ENCODE results near the gene CHRM2. TPM values are rescaled to one million over a fixed set of nuclear protein-coding genes. Genes with fewer than 3 reads are reported as not detected.

Gene CHRM2
- total RNA-seq, 1 experiment from 2014 or later: not detected

DNA sequence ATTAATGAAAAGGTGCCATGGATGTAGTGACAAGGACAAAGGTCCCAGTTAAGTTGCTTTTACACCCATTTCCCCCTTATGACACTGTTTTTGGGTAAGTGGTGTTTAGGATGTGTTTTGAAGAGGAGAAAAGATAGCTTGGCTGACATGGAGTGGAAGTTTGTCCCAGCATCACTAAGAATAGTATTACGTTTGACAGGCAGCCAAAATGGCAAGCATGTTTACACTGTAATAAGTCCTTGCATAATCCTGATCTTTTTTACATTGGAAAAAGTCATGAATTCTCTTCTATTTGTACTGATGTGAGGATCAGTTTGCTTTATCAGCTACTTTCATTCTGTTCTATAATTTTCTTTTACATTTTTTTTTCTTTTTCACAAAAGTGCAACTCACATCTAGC is 137.8 kb downstream of the CHRM2 start:
- H3K27ac ChIP-seq (ENCODE audit: low read depth, low read length): no peak overlapping the region
- ATAC-seq (no peak), DNase-seq (ENCODE audit: low read depth, low spot score) (no peak)
- POLR2A ChIA-PET: no interaction called here
- intact Hi-C loops (cut with micrococcal nuclease): no loop called here
- no peaks in the 10 kb centered on the region for H4K20me1 ChIP-seq (ENCODE audit: insufficient read depth)
- no peak overlapping the region for H2AFZ ChIP-seq (ENCODE audit: low read depth, low read length, poor library complexity, severe bottlenecking)
- H3K4me3 ChIP-seq (replicated peaks in 1 of 2; ENCODE audit: low read depth in 1 of 2, low read length in 2 of 2): no peak overlapping the region
- TF ChIP-seq YY1 (IDR thresholded peaks at IDR 0.05; ENCODE audit: extremely low read depth, insufficient replicate concordance, low read depth, low read length) (no peak), TCF7L2 (IDR thresholded peaks at IDR 0.05; ENCODE audit: borderline replicate concordance, extremely low read depth, insufficient read depth, insufficient read length) (no peak), CEBPB (IDR thresholded peaks at IDR 0.05; ENCODE audit: low read depth) (no peak), EGR1 (IDR thresholded peaks at IDR 0.05; ENCODE audit: low read depth) (no peak)
- TF ChIP-seq, protein P1, sequence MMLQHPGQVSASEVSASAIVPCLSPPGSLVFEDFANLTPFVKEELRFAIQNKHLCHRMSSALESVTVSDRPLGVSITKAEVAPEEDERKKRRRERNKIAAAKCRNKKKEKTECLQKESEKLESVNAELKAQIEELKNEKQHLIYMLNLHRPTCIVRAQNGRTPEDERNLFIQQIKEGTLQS (IDR thresholded peaks at IDR 0.05): no peak
- CTCF ChIA-PET: no interaction called here
- H3K9ac ChIP-seq (ENCODE audit: low read length): no peak overlapping the region
- H3K4me1 ChIP-seq (ENCODE audit: control insufficient read depth in 1 of 2, insufficient read depth in 2 of 2, low read length in 2 of 2): no peaks in the 10 kb centered on the region
- H3K79me2 ChIP-seq (ENCODE audit: insufficient read depth, low read length): no peaks in the 10 kb centered on the region
- H3K36me3 ChIP-seq (ENCODE audit: control insufficient read depth in 1 of 2, insufficient read depth in 2 of 2, low read length in 2 of 2): no peaks in the 10 kb centered on the region
- RAD21 ChIA-PET (ENCODE audit: low non-redundant PET in 1 of 2, low total read pairs in 2 of 2, uncharacterized antibody in 2 of 2, unreplicated experiment in 2 of 2): no interaction called here
- H3K27me3 ChIP-seq (ENCODE audit: insufficient read depth, low read length): no peaks in the 10 kb centered on the region
- H3K9me2 ChIP-seq (ENCODE audit: insufficient read depth): no peaks in the 10 kb centered on the region
- BruUV-seq (replicated peaks): no TSS peak
- H3K4me2 ChIP-seq (ENCODE audit: low read length): no peak overlapping the region
- H3K9me3 ChIP-seq (ENCODE audit: control insufficient read depth in 1 of 2, insufficient read depth in 1 of 2, low read depth in 1 of 2, low read length in 2 of 2): peaks cover 8 to 12% of the 10 kb centered on the region in 2 experiments; a peak in 2 of 4 replicates

DNA sequence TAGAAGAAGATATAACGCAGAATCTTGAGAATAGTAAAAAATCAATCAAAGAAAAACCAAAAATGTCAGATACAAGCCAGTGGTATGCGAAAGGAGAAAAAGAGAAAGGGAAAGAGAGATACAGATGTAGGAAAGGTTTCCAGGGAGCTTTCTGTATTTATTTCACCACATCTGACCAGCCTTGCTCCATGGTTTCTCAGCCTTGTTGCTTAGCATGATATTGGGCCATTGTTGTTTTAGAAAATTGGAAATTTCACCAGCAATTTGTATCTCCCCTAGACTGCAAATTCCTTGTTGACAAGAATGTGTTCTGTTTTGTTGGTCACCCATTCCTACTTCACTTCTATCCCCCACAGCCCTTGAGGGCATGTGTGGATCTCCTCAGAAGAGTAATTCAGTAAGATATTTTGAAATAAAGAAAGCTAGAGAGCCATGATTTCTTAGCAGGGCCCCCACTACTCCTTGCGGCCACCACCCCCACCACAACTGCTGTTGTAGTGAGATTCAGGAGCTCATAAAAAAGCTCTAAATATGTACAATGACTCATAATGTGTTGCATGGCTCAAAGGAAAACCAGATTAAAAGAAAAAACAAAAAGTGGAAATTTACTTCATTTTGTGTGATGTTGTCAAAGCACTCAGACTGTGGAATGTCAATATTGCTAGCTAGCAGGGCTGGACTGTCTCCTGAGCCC is 138.7 kb downstream of the CHRM2 start:
- POLR2A ChIA-PET: no interaction called here
- RAD21 ChIA-PET (ENCODE audit: low non-redundant PET in 1 of 2, low total read pairs in 2 of 2, uncharacterized antibody in 2 of 2, unreplicated experiment in 2 of 2): no interaction called here
- H3K79me2 ChIP-seq (ENCODE audit: insufficient read depth, low read length): no peaks in the 10 kb centered on the region
- no peak overlapping the region for H3K4me2 ChIP-seq (ENCODE audit: low read length)
- no peaks in the 10 kb centered on the region for H4K20me1 ChIP-seq (ENCODE audit: insufficient read depth)
- no peak overlapping the region for H3K9ac ChIP-seq (ENCODE audit: low read length)
- H3K36me3 ChIP-seq (ENCODE audit: control insufficient read depth in 1 of 2, insufficient read depth in 2 of 2, low read length in 2 of 2): no peaks in the 10 kb centered on the region
- BruUV-seq (replicated peaks): no TSS peak
- ATAC-seq: no peak
- CTCF ChIA-PET: no interaction called here
- DNase-seq (ENCODE audit: low read depth, low spot score): no peak
- intact Hi-C loops (cut with micrococcal nuclease): no loop called here
- peaks cover 6 to 12% of the 10 kb centered on the region in 2 experiments; a peak in 2 of 4 replicates for H3K9me3 ChIP-seq (ENCODE audit: control insufficient read depth in 1 of 2, insufficient read depth in 1 of 2, low read depth in 1 of 2, low read length in 2 of 2)
- H3K27me3 ChIP-seq (ENCODE audit: insufficient read depth, low read length): no peaks in the 10 kb centered on the region
- H3K4me3 ChIP-seq (replicated peaks in 1 of 2; ENCODE audit: low read depth in 1 of 2, low read length in 2 of 2): no peak overlapping the region
- TF ChIP-seq CEBPB (IDR thresholded peaks at IDR 0.05; ENCODE audit: low read depth) (no peak), YY1 (IDR thresholded peaks at IDR 0.05; ENCODE audit: extremely low read depth, insufficient replicate concordance, low read depth, low read length) (no peak), POLR2A (IDR thresholded peaks at IDR 0.05; ENCODE audit: borderline replicate concordance, extremely low read depth, insufficient read depth, insufficient read length) (no peak), FOSL1 (IDR thresholded peaks at IDR 0.05; ENCODE audit: low read depth) (no peak), JUND (IDR thresholded peaks at IDR 0.05) (no peak), ZFX (IDR thresholded peaks at IDR 0.05) (no peak), CBX3 (IDR thresholded peaks at IDR 0.05; ENCODE audit: low read depth) (no peak), TCF7L2 (IDR thresholded peaks at IDR 0.05; ENCODE audit: borderline replicate concordance, extremely low read depth, insufficient read depth, insufficient read length) (no peak), EGR1 (IDR thresholded peaks at IDR 0.05; ENCODE audit: low read depth) (no peak), SIN3A (IDR thresholded peaks at IDR 0.05; ENCODE audit: low read depth) (no peak), SP1 (IDR thresholded peaks at IDR 0.05; ENCODE audit: low read depth) (no peak), EZH2 (IDR thresholded peaks at IDR 0.05) (no peak), POLR2AphosphoS5 (IDR thresholded peaks at IDR 0.05; ENCODE audit: low read depth, low read length) (no peak), SRF (IDR thresholded peaks at IDR 0.05; ENCODE audit: low read depth) (no peak), ZNF274 (IDR thresholded peaks at IDR 0.05; ENCODE audit: low read depth, low read length) (no peak)
- TF ChIP-seq, protein P2, sequence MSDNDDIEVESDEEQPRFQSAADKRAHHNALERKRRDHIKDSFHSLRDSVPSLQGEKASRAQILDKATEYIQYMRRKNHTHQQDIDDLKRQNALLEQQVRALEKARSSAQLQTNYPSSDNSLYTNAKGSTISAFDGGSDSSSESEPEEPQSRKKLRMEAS (IDR thresholded peaks at IDR 0.05): no peak
- TF ChIP-seq, protein P1 (IDR thresholded peaks at IDR 0.05): no peak
- TF ChIP-seq, protein P3, sequence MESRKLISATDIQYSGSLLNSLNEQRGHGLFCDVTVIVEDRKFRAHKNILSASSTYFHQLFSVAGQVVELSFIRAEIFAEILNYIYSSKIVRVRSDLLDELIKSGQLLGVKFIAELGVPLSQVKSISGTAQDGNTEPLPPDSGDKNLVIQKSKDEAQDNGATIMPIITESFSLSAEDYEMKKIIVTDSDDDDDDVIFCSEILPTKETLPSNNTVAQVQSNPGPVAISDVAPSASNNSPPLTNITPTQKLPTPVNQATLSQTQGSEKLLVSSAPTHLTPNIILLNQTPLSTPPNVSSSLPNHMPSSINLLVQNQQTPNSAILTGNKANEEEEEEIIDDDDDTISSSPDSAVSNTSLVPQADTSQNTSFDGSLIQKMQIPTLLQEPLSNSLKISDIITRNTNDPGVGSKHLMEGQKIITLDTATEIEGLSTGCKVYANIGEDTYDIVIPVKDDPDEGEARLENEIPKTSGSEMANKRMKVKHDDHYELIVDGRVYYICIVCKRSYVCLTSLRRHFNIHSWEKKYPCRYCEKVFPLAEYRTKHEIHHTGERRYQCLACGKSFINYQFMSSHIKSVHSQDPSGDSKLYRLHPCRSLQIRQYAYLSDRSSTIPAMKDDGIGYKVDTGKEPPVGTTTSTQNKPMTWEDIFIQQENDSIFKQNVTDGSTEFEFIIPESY (IDR thresholded peaks at IDR 0.05; ENCODE audit: extremely low read depth, insufficient replicate concordance, low read length): no peak
- no peaks in the 10 kb centered on the region for H3K9me2 ChIP-seq (ENCODE audit: insufficient read depth)
- no peaks in the 10 kb centered on the region for H3K4me1 ChIP-seq (ENCODE audit: control insufficient read depth in 1 of 2, insufficient read depth in 2 of 2, low read length in 2 of 2)
- H2AFZ ChIP-seq (ENCODE audit: low read depth, low read length, poor library complexity, severe bottlenecking): no peak overlapping the region
- no peak overlapping the region for H3K27ac ChIP-seq (ENCODE audit: low read depth, low read length)
